ENCODE results near the gene EIF3L.

DNA sequence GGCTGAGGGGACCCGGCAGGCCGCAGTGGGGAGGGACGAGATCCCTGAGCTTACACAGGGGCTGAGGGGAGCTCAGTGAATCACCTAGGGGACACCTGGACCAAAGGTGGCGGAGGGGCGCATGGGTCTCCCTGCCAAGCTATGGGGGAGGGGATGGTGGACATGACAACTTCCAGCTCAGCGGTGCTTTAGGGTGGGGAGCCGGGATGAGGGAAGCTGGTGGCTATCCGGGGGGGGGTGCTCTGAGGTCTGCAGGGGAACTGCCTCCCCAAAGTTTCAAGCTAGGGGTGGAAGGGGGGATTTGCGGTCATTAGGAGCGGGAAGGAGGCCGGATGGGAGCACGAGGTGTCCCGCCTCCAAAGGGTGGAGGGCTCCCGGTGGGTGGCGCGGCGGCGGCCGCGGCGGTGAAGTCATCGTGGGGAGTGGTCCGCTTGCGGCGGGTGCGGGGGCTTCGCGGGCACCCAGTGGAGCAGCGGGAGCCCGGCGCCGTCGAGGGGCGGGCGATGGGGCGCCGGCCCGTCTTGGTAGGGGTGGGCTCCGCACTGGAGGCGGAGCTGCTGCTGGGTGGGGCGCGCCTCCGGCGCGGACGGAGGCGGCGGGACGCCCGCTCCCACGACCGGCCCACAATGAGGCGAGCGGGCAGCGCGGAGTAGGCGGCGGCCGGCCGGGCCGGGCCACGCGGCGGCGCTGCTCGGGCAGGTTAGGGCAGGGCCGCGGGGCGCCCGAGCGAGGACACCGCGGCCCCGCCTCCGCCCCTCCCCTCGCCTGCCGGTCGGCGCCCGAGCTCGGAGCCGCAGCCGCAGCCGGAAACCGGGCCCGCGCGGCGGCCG is 56.5 kb downstream of the EIF3L start, which contains the start of gene MICALL1:
- no peak for TF ChIP-seq POLR2AphosphoS5 (IDR thresholded peaks at IDR 0.05)
- no peak for TF ChIP-seq EZH2 (IDR thresholded peaks at IDR 0.05; ENCODE audit: borderline replicate concordance, insufficient read depth, low read length, poor library complexity, severe bottlenecking)
- TF ChIP-seq, protein P1, sequence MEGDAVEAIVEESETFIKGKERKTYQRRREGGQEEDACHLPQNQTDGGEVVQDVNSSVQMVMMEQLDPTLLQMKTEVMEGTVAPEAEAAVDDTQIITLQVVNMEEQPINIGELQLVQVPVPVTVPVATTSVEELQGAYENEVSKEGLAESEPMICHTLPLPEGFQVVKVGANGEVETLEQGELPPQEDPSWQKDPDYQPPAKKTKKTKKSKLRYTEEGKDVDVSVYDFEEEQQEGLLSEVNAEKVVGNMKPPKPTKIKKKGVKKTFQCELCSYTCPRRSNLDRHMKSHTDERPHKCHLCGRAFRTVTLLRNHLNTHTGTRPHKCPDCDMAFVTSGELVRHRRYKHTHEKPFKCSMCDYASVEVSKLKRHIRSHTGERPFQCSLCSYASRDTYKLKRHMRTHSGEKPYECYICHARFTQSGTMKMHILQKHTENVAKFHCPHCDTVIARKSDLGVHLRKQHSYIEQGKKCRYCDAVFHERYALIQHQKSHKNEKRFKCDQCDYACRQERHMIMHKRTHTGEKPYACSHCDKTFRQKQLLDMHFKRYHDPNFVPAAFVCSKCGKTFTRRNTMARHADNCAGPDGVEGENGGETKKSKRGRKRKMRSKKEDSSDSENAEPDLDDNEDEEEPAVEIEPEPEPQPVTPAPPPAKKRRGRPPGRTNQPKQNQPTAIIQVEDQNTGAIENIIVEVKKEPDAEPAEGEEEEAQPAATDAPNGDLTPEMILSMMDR (IDR thresholded peaks at IDR 0.05; ENCODE audit: poor library complexity, severe bottlenecking) = peak; percentile 45
- no peak for TF ChIP-seq EP300 (conservative IDR thresholded peaks at IDR 0.05; ENCODE audit: poor library complexity, severe bottlenecking)
